COLO829 (cell line): Measurements from ENCODE around the gene VPS13A.

Experiments used
- DNase-seq: peaks from one replicate; pipeline ENCODE4 v3.0.0; 2012; ENCODE audit warnings: low spot score

VPS13A gene

GRCh38 chr9:77177143-77177893 lies at the start of gene VPS13A:
Gene VPS13A (plus strand): TSS chr9:77177534. CDS start chr9:77177705, 171 bp downstream.
- DNase-seq: peak; percentile 93

GRCh38 chr9:77128125-77128789 lies 49.1 kb upstream of the VPS13A start:
- no peak for DNase-seq

GRCh38 chr9:77131399-77131798 lies 45.9 kb upstream of the VPS13A start:
- DNase-seq: no peak

GRCh38 chr9:77133011-77133410 lies 44.3 kb upstream of the VPS13A start:
- DNase-seq: no peak

GRCh38 chr9:77142366-77142765 lies 35.0 kb upstream of the VPS13A start:
- DNase-seq: no peak

- DNase-seq: no peak
Measured at GRCh38 chr9:77149879-77150278, 27.5 kb upstream of the VPS13A start.

- DNase-seq: no peak
Measured at GRCh38 chr9:77152289-77152688, 25.0 kb upstream of the VPS13A start.

GRCh38 chr9:77156646-77157371 lies 20.5 kb upstream of the VPS13A start:
- no peak for DNase-seq

GRCh38 chr9:77158772-77159513 lies 18.4 kb upstream of the VPS13A start:
- peak; percentile 20 for DNase-seq

GRCh38 chr9:77161191-77161590 lies 16.1 kb upstream of the VPS13A start:
- no peak for DNase-seq

GRCh38 chr9:77161966-77162365 lies 15.4 kb upstream of the VPS13A start:
- no peak for DNase-seq

- no peak for DNase-seq
Measured at GRCh38 chr9:77162366-77162765, 15.0 kb upstream of the VPS13A start.

GRCh38 chr9:77163884-77164283 lies 13.4 kb upstream of the VPS13A start:
- no peak for DNase-seq

- no peak for DNase-seq
Measured at GRCh38 chr9:77166193-77166592, 11.1 kb upstream of the VPS13A start.

GRCh38 chr9:77170991-77171699 lies 6.2 kb upstream of the VPS13A start:
- DNase-seq: no peak

GRCh38 chr9:77175151-77175550 lies 2.2 kb upstream of the VPS13A start:
- no peak for DNase-seq

GRCh38 chr9:77176106-77176505 lies 1.2 kb upstream of the VPS13A start:
- no peak for DNase-seq

- no peak for DNase-seq
Measured at GRCh38 chr9:77176686-77177142, 620 bp upstream of the VPS13A start.

- DNase-seq: no peak
Measured at GRCh38 chr9:77177894-77178794, 810 bp downstream of the VPS13A start.

- no peak for DNase-seq
Measured at GRCh38 chr9:77180056-77180455, 2.7 kb downstream of the VPS13A start.
